ENCODE measurements around the gene USP47.

The USP47 gene, protein sequence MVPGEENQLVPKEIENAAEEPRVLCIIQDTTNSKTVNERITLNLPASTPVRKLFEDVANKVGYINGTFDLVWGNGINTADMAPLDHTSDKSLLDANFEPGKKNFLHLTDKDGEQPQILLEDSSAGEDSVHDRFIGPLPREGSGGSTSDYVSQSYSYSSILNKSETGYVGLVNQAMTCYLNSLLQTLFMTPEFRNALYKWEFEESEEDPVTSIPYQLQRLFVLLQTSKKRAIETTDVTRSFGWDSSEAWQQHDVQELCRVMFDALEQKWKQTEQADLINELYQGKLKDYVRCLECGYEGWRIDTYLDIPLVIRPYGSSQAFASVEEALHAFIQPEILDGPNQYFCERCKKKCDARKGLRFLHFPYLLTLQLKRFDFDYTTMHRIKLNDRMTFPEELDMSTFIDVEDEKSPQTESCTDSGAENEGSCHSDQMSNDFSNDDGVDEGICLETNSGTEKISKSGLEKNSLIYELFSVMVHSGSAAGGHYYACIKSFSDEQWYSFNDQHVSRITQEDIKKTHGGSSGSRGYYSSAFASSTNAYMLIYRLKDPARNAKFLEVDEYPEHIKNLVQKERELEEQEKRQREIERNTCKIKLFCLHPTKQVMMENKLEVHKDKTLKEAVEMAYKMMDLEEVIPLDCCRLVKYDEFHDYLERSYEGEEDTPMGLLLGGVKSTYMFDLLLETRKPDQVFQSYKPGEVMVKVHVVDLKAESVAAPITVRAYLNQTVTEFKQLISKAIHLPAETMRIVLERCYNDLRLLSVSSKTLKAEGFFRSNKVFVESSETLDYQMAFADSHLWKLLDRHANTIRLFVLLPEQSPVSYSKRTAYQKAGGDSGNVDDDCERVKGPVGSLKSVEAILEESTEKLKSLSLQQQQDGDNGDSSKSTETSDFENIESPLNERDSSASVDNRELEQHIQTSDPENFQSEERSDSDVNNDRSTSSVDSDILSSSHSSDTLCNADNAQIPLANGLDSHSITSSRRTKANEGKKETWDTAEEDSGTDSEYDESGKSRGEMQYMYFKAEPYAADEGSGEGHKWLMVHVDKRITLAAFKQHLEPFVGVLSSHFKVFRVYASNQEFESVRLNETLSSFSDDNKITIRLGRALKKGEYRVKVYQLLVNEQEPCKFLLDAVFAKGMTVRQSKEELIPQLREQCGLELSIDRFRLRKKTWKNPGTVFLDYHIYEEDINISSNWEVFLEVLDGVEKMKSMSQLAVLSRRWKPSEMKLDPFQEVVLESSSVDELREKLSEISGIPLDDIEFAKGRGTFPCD (N-terminal part only)

DNA sequence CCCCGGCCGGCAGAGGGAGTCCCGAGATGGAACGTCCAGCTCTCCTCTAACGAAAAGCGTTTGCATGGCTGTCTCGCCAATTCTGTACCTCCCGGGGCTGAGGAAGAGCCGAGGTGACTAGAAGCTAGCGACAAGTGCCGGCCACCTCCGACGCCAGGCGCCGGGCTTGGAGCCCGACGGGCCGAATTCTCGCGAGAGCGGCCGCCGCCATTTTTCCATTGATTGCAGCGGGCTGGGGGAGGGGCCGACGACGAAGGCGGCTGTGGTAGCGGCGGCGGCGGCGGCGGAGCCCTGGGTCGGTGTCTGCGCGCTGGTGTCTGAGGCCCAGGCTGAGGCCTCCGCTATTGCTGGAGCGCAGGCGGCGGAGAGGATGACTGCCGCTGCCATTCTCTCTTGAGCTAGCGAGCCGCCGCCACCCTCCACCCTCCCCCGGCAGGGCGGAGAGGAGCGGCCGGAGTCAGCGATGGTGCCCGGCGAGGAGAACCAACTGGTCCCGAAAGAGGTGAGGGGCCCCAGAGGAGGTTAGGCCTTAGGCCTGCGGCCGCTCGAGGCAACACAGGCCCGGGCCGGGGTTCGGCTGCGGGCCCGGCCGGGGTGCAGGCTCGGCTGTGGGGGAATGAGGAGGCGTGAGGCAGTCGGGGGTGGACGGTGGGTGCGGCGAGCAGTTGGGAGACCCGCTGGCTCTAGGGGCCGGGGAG, at the start of gene USP47:
USP47 (plus strand) TSS at position 250 of the 698 bp plus-strand sequence; CDS start at position 464, 214 bp downstream.
- peak; percentile 96 for DNase-seq

DNA sequence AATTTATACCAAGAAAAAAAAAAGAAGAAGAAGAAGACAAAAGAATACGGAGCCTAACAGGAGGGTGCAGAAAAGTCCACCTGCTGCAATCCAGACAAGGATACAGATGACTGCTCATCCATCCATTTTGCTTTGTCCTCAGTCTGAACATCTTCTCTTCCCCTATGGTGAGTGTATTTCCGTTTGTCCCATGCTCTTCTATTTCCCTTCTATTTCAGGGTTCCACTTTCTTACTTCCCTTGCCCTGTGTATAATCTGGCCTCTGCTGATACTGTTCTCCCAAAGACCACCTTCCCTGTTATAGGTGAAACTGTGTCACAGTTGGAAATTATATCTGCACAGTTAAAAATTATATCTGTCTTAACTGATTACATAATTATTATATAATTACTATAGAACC, 48.7 kb upstream of the USP47 start:
- no peak for DNase-seq

DNA sequence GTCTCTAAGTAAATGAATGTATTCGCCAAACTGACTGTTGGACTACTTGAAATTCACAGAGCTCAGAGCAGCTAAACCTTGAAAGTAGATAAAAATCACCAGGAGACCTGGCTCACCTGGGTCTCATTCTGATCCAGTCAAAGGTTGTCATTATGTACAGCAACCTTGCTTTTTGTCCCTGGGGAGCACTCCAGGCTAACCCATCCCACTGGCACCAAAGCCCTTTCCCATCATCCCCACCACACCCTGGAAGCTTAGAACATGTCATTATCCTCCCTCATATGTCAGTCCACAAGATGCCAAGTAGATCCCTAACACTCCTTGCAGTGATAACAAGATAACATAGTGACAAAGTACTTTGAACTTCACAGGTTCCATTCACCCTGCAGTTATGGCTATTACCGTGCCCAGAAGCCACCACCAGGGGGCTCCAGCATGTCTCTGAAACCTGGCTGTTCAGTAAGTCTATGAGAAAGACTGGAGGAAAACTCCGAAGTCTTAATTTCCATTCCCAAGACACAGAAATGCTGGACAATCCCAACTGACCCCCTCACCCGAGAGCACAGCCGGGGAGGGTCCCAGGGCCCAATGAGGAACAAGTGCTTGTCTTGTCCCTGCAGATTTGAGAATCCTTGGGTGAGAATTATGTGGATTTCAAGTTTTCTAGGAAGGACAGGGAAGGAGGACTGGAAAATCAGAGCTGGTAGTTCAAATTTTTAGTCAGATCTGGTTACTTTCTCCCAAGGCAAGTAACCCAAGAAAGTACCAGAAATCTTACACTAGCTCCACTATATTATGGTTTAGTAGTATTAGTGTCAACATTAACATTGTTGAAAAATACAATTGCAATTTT, 43.0 kb upstream of the USP47 start:
- DNase-seq = peak; percentile 87

DNA sequence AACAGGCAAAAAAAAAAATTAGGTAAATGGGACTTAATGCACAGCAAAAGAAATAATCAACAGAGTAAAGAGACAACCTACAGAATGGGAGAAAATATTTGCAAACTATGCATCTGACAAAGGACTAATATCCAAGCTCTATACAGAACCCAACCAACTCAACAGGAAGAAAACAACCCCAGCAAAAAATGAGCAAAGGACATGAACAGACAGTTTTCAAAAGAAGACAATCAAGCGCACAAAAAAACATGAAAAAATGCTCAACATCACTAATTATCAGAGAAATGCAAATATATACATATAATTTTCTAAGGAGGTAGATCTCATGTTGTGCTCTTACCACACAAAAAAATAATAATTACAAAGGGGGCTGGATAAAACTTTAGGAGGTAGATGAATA, 36.5 kb upstream of the USP47 start:
- DNase-seq = no peak

DNA sequence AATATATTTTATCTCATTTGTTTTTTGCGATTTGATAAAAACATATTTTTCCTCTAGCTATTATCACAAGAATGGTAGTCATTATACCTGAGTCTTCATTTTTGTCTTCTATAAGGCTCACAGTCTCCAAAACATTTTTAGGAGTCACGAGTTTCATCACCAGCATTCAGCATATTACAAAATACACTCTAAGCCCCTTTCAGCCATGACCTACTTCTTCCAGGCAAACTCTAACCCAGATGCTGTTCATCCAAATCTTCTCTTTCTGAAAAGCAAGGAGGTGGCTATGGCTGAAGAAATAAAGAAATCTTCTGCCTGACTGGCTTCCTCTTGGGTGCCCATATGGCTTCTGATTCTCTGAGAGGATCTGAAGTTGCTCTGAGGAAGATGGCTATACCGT, 35.7 kb upstream of the USP47 start:
- DNase-seq = no peak

DNA sequence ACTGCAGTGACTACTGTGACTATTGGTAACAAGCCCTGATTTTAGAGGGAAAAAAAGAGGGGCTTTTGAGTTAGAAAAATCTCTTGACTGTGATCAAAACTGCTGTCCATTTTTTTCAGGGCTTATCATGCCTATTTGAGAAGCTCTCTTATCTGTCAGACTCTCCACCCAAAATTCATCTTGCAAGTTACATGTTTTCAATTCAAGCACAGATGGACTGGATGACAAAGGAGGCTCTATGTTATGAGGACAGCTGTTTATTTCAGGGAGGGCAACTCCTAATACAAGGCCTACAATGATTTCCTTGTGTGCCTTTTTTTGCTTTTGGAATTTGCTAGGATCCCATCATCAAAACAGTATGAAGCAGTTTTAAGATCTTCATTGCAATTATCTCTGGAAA, 35.2 kb upstream of the USP47 start:
- no peak for DNase-seq

DNA sequence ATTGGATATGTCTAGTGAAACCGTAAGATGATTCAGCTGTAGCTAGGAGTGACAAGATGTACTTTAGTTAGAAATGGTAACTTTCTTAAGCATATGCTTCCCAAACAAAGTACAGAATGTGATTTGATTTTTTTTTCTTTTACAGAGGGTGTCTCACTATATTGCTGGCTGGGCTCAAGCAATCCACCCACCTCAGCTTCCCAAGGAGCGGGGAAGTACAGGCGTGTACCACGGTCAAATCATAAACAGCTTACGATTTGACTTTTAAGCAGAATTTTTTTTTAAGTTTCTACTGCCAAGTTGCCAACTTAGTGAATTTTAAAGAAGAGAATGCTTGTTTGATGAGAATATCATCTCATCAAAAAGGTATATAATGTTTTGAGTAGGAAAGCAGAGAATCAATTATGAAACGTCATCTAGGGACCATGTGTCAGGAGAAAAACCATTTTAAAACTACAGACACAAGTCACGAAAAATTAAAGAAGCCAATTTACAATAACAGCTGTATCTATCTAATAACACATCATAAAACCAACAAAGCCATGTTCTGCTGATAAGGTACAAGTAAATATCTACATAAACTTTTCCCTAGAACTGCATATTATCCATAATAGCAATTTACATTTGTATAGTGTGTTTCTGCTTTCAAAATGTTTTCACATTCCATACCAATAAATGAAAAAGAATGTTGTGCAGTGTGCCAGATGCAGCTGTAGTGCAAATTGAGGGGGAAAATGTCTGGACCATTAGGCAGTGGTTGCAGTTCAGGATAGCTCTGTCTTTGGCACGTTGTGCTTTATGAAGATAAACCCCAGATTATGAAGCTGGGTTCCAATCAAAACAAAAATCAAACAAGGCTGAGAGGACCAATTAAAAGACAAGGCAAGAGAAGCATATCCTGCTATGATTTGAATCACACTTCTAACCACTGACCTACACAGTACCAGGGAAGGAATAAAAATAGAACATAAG, 33.7 kb upstream of the USP47 start:
- no peak for DNase-seq

DNA sequence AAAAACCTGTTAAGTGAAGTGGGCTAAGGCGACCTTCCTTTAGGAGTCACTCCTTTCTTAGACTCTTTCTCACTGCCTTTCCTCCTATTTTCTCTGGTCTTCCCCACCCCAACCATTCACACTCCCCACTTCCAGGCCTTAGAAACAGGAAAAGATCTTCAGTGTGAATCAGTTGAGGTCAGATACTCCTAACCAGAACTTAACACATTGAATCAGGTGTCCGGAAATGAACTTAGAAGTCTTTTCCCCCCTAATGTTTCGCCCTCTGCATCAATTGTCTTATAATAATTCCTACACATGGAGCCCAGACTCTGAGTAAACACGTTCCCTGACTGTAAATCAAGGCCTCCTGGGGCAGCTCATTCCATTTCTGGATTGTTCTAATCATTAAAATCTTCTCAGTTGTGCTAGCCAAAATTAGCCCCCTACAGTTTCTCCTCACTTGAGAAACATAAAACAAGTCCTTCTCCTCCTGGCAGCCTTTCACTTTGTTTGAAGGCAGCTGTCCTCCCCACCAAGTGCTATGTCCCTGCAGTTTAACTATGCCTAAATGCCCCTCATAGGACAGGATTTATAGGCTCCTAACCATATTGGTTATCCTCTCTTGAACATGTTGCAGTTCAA, 32.7 kb upstream of the USP47 start:
- DNase-seq = no peak

DNA sequence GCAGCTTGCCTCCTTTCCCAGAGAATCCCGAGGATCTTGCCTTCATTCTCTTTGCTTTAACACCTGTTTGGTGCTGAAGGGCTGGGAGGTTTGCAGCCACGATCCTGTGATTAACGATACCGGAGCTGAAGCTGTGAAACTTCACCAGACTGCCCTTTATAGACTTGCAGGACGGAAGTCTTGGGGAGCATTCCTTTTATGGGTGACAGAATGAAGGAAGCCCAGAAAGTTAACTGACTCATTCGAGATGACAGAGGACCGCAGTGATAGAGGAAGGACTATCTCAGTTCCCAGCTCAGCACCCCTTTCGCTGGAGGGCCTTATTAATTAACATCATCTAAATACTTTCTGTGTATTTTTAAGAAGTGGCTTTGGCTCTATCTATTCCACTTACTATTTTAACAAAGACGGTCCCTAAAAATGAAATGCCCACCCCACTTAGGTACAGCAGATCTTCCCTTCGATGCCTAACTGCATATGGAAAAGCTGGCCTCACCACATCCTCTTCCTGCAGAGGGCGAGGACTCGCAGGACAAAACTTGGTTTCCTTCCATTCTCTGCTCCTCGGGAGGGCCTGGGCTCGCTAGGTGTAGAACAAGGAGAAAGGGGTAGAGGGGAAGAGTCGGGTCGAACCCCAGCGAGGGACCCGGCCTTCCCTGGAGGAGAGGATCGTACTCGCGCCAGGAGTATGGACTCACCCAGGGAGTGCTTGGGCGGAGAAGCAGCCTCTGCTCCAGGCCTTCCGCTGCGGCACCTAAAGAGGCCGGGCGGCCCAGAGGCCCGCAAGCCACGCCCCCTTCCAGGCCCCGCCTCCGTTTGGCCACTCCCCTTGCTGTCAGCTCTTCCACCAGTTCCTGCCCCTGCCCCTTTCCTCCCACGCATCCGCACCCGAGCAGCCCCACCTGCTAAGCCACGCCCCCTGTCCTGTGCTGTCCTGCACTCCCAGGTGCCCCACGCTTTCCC, 30.7 kb upstream of the USP47 start:
- no peak for DNase-seq

DNA sequence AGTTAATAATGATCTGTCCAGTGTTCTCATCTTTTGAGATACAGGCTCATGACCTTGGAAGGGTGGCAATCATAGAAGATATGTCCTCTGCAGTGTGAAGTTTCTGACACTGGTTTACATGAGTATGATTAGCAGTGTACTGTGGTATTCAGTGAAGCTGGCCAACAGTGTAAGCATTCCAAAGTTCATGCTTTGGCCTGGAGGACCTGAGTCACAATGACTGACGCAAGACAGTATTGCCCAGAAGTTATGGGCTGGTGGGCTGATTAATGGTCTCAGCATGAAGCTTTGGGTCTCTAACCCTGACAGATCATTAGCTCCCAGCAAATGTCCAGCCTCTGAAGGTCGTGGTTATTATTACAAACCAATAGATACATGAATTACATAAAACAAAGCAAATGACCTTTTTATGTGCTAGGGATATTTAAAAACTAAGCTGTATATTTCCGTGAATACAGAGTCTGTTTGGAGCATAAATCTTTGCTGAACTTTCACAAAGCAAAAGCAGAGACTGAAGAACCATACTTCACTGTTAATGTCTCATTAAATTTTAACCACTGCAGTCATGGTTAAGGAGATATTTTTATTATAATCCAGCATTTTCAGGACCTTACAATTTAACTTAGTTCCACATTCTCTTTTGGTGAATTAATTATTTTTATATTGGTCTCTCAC, 28.3 kb upstream of the USP47 start:
- no peak for DNase-seq

DNA sequence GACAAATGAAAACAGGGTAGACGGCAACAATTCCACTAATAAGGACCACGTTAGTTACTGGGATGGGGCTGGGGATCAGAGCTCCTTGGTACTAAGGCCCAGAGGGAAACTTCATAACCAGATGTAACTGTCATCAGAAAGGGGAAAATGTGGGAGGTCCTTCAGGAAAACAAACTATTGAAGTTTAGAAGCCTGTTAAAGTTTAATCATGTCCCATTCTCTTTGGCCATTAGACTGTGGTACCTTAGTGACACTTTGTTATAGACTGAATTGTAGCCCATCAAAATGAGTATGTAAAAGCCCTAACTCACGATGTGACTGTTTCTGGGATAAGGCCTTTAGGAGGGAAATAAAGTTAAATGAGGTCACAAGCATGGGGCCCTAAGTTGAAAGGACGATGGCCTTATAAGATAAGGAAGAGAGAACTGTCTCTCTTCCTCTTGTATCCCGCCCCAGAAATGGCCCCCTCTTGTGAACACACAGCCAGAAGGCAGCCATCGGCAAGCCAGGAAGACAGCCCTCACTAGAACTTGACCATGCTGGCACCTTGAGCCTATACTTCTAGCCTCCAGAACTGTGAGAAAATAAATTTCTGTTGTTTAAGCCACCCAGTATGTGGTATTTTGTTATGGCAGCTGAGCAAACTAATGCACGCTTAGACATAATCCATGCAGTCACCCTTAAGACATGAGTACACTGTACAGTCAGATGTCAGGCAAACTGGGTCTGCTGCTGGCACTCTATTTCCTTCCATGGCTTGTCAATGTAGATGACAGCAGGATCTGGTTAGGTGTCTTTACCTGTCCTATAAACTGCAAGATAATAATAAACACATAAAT, 26.9 kb upstream of the USP47 start:
- DNase-seq = no peak

DNA sequence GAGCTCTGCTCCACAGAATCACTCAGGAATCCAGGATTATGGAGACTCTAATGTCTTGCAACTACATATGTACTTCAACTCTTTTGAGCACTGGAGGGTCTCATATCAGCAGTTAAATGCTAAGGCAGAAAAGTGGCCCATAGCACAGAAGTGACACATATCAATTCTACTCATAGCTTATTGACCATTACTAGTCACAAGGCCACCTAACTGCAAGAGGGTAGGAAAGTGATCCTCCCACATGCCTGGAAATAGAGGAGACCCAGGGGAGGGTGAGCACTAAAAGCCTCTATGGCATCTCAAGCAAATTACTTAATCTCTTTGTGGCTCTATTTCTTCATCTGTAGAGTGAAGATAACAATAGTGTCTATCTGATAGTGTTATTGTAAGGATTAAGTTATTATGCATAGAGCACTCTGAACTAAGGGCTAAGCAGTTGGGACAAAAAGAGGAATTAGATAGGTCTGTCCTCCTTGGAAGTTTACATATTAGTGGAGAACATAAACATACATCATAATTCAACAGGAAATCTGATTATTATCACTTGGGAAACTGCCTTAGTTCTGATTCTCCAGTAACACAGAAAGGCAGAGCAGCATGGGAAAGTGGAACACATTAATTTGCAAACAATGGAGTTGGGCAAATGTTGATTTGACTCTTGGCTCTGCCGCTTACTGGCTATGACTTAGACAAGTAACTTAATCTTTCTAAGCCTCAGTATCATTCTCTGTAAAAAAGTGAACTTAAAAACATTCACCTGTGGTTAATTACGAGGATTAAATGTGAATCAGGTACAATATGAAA, 25.1 kb upstream of the USP47 start:
- DNase-seq = no peak

DNA sequence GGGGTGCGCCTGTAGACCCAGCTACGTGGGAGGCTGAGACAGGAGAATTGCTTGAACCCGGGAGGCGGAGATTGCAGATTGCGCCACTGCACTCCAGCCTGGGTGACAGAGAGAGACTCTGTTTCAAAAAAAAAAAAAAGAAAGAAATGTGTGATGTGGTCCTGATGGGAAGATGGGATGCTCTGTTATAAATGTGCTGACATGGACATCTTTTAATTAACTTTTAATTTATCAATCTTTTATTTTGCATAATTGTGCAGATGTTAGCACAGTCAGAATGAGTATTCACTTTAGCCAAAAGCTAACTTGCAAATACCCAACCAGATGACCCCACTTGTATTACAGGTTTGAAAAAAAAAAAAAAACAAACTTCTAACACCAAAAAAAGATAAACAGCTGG, 23.8 kb upstream of the USP47 start:
- no peak for DNase-seq

DNA sequence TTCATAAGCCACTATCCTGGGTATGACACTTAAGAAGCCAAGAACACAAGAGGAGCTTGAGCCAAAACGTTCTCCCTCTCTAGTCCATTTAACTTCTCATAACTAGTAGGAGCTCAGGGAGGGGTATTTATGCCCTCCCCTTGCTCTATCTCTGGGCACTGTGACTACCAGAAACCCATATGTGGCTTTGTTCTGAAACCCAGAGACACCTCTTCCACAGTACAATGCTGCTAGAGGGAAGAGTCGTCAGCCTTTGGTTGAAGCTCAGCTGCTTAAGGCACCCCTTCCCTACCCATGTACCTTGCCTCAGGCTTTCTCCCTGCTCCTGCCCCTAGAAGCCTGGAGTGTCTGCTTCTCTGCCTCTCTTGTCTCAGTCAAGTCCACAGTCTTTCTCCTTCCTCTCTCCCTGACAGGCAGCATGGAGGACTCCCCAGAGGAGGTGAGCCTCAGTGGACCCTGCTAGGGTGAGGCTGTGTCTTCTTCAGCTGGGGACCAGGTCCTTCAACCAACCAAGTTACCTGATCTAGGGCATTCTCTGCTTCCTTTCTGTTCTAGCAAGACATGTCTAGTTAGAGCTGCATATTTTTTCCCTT, 23.1 kb upstream of the USP47 start:
- DNase-seq = no peak

DNA sequence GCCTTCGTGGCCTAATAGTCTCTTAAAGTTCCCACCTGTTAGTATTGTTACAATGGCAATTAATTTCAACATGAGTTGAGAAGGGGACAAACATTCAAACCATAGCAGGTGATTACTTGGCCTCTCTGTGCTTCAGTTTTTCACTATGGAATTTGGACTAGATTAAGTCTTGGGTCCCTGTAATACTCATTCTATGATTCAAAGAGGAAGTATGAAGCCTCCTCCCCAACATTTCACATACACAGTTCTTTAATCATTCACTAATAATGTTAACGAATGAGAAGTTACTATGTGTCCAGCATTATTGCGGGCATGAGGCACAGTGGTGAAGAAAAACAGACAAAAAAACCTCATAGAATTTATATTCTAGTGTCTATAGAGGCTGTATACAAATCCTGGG, 19.9 kb upstream of the USP47 start:
- DNase-seq = no peak

DNA sequence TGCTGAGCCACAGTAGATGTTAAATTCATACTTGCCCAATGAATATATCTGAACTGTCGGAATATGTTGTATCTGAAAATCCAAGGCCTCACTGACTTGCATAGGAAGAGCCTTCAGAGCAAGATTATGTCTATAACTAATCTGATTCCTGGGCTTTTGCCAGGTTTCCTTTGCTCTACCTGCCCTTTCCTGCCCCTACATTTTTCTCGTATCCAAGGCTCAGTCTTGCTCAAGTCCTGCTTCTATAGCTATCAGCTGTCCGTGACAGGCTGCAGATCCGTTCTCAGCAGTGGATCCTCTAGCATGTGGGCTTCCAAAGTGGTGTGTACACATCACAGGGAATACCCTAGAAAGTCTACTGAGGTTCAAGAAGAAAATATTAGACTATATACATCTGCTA, 18.8 kb upstream of the USP47 start:
- DNase-seq = no peak

All from right forelimb (tissue), 1 donor.